Urothelium cell line (cell line): ENCODE results near the gene GPR4.

Experiments
- DNase-seq: peaks from one replicate; pipeline ENCODE4 v3.0.0; 2011; ENCODE audit warnings: low spot score, mixed read lengths
- FAIRE-seq: peaks from 2 replicates; lab custom pipeline; 2011; peaks lifted over from hg19 to GRCh38; lab: Jason Lieb, UNC

Gene GPR4

DNA sequence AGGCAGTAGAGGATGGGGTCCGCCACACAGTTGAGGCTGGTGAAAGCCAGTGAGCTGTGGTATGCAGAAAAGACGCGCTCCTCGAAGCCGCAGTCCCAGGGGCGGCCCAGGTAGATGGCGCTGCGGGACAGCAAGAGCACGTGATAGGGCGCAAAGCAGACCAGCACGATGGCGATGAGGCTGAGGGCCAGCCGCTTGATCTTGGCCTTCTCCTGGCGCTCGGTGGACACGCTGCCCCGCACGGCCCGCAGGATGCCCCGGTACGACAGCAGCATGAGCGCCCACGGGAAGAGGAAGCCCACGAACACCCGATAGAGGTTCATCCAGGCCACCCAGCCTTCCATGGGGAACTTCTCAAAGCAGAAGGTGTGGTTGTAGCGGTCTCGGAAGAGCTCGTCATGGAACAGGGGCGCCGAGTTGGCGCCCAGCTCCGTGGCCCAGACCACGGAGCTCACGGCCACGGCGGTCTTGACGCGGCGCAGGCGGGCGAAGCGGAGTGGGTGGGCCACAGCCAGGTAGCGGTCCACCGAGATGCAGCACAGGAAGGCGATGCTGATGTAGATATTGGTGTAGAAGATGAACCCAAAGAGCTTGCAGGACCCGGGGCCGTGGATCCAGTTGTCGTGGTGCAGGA lies 10.9 kb downstream of the GPR4 start:
- DNase-seq, result no peak
- no peak for FAIRE-seq

GRCh38 chr19:45590300-45591003 lies 11.6 kb downstream of the GPR4 start:
- DNase-seq (no peak), FAIRE-seq (no peak)

DNA sequence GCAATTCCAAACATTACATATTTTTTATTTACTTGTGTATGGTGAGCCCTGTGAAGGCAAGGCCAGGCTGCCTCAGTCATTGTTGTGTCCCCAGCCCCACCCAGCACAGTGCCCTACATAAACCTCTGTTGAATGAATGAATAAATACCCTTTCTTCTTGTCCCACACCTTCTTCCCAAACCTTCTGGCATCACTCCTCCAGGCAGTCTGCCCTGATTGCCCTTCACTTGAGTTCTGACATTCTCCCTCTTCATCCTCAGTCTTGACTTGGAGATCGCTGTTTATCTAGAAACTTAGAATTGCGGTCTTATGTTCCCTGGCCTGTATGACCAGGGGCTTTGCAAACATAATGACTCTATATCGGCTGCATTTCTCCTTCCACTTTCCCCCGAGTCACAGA lies 12.2 kb downstream of the GPR4 start:
- FAIRE-seq (no peak), DNase-seq (no peak)

DNA sequence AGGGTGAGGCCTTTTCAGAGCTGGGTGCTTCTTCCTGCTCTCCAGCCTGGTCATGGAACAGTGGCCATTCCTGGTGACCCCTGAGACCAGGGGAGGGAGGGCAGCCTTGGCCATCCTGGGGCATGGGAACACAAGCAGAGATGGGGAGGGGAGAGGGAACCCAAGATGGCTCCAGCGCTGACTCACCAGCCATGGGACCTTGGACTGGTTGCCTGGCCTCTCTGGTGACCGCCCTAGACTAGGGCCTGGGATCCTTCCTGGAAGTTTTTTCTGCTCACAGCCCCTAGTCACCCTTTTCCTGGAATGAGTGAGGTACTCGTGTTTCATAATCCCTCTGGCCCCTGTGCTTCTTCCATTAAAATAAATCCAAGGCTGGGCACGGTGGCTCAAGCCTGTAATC lies 14.1 kb downstream of the GPR4 start:
- FAIRE-seq (no peak), DNase-seq (no peak)

DNA sequence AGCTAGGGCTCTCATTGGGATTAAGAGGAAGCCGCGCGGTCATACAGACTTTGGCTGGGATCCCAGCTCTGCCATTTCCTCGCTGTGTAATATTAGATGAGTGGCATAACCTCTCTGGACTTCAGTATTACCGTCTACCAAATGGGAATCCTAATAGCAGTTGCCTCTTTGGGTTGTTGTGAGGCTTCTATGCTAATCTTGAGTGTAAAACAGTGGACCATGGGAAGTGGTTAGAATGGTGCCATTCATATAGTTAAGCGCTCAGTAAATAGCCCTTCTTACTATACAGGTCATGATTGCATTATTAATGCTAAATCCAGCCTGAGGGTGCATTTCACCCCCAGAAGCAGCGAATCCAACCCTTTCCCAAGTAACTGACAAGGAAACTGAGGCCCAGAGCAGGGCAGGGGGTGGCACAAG lies 16.8 kb downstream of the GPR4 start:
- no peak for DNase-seq
- no peak for FAIRE-seq

GRCh38 chr19:45584332-45585157 lies 17.5 kb downstream of the GPR4 start, which contains the start of gene OPA3:
Gene OPA3, minus strand, starts transcription at chr19:45584802. Its CDS starts 38 bp downstream, at chr19:45584764.
- DNase-seq (peak; percentile 97), FAIRE-seq (peak; percentile 99)

DNA sequence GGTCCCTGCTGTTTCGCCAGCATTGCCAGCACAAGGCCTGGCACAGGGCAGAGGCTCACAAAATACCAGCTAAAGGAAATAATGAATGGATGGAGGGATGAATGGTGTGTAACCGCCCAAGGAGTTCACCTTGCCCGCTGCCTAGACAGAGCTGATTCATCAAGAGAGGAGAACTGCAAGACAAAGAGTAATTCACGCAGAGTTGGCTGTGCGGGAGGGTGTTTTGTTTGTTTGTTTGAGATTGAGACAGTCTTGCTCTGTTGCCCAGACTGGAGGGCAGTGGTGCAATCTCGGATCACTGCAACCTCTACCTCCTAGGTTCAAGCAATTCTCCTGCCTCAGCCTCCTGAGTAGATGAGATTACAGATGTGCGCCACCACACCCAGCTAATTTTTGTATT lies 20.4 kb downstream of the GPR4 start:
- DNase-seq (no peak), FAIRE-seq (no peak)

GRCh38 chr19:45578861-45579260 lies 23.2 kb downstream of the GPR4 start:
- DNase-seq (no peak), FAIRE-seq (no peak)

DNA sequence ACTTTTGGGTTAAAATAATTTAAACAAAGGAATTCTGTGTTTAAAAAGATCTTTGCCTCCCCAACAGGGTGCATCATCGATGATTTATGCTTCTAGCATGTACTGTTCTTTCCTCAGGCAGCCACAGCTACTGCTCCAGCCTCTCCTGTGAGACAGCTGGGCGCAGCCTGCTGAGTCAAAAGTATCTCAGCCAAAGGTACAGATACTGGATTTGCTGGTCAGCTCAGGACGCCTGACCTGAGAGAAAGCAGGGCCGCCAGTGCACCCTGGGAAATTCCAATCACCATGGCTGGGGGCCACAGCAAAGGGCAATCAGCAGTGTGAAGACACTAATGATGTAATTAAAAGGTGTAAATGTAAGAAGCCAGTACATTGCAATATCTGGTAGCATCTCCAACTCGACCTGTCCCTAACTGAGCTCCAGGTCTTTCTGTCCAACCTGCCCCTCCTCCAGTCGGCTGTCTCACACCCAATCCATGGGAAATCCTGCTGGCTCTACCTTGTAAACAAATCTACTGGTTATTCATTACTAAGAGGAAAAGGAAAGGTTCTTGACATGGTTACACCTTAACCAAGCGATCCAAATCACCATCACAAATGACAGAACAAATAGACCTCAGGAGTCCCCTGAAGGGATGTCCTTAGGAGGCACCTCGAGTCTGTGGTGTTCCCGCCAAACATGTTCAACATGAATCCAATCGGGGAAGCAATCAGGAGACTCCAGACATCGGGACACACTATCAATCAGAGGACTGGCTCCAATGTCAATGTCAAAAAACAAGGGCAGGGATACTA lies 24.7 kb downstream of the GPR4 start:
- DNase-seq, result peak; percentile 78
- peak; percentile 74 for FAIRE-seq

- no peak for FAIRE-seq
Observed at GRCh38 chr19:45576682-45577081, 25.3 kb downstream of the GPR4 start.

GRCh38 chr19:45575216-45575615 lies 26.8 kb downstream of the GPR4 start:
- no peak for DNase-seq
- FAIRE-seq, result no peak

More at GRCh38 chr19:45576682-45577081, 25.3 kb downstream of the GPR4 start:
- DNase-seq, result no peak

GRCh38 chr19:45574526-45574925 lies 27.5 kb downstream of the GPR4 start:
- FAIRE-seq (no peak), DNase-seq (no peak)

DNA sequence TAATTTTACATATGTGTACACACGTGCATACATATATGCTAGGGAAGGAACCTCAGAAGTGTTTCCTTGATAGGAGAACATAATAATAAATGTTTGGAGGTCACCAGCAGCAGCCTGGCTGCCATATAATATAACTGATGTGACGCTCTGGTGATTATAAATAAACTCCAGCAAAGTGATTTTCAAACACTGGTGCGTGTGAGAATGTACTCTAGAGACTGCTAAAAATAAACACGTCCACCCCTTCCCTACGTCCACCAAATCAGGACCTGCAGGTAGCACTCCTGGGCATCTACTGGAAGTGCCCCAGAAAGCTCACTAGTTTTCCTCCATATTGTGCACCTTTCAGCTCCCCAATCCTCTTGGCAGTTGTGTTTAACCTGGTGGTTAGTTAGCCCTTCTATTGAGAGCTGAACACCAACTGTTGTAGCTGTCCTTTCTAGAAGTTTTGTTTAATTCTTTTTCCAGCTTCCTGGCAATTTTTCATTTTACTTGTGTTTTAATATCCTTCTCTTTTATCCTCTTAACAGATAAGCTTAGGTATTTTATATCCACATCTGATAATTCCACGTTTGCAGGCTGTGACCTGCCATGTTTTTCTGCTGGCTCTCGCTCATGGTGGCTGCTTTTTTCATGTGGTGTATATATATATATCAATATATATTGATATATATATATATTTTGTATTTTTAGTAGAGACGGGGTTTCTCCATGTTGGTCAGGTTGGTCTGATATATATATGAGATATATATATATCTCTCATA lies 30.4 kb downstream of the GPR4 start:
- DNase-seq (no peak), FAIRE-seq (no peak)

DNA sequence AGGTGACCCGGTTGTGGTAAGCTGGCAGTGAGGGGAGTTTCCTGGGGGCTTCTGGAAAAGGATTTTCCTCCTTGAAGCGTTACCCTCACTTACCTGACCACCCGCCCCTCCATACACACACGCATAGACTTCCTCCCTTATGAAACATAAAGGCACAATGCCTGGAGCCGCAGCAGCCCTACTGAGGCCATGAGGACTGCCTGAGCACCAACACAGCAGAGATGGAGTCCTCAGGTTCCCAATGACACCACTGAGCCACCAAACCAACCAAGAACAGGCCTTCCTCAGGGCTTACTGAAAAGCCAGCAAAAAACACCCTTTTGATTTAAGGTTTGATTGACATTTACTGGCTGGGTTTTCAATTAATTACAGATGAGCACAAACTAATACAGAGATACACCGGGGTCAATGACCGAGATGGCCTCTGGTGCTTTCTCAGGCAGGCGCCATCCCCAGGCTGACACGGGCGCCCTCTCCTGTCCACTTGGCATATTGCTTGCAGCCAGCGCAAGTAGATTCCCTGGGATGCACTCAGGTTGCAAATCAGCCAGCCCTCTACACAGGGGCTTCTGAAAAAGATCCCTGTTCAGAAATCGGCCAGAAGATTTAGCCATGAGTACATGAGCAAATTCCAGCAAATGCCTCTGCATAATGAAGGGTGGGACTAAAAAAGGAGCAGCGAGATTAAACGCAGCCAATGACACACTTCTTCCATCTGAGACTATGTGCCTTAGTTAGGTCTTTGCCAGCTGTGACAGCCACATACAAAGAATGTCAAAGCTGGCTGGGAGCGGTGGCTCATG lies 32.2 kb downstream of the GPR4 start:
- FAIRE-seq, result no peak
- DNase-seq, result peak; percentile 54

DNA sequence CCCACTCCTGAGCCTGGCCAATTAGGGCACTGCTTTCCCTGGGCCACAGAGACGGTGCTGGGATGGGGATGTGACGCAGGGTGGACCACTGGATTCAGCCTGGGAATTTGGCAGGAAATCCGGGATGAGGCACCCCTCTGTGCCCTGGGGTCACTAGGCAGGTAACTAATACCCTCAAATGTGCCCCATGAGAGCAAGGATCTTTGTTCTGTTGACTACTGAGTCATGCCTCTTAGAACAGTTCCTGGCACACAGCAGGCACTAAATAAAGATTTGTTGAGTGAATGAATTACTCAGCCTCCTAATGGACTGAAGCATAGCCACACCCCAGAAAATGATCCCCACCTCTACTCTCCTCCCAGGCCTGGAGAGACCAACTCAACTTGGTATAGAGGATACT lies 33.3 kb downstream of the GPR4 start:
- DNase-seq (no peak), FAIRE-seq (no peak)

GRCh38 chr19:45567609-45568008 lies 34.4 kb downstream of the GPR4 start:
- no peak for FAIRE-seq
- DNase-seq, result no peak

- DNase-seq (no peak), FAIRE-seq (no peak)
Observed at GRCh38 chr19:45564131-45564780, 37.8 kb downstream of the GPR4 start.

DNA sequence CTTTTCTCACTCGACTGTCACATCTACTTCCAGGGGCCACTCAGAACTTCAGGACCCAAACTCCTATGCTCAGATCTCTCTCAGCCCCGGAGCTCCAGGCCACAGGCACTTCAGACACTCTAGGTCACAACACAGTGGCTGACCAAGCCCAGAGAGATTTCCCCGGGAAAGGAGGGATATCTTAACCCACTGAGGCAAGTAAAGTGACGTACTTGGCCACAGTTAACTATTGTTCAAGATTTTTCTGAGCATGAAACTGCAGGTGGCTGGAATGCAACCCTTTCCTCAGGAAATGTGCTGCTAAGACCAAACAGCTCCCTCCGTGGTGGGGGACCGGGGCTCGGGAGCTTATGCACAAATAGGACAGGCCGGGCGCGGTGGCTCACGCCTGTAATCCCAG lies 41.3 kb downstream of the GPR4 start:
- DNase-seq, result no peak
- no peak for FAIRE-seq

- FAIRE-seq (no peak), DNase-seq (no peak)
Observed at GRCh38 chr19:45560038-45560437, 42.0 kb downstream of the GPR4 start.
